ENCODE measurements around the gene RNF11.

The RNF11 gene

DNA sequence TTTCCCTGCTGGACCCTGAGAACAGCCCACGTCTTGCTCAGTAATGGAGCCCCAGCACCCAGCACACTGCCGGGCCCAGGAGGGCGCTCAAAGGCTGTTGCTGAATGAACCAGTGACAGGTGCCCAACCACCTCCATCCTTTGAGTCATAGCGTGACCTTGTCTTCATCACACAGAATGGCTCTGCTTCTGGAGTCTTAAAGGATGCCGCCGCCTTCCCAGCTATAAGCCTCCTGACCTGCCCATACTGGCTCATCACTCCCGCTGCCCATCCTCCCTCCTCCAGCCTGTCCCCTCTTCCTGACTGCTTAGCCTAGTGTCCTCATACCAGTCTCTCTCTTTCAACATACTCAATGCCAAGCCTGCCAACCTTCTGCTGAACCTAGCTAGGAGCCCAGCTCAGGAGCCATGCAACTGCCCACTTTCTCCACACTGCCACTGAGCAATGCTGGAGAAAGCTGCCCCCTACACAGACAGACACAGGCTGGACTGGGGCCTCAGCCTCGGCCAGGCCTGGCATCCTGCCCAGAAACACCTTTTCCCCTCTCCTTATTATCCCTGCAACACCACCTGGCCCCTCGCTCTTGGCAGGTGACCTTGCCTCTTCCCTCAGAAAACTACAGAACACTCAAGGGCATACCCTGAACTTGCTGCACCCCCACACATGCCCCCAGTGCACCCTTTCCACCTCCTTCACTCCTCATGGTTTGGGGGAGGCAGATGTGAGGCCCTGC is 80.2 kb downstream of the RNF11 start:
- DNase-seq = no peak

DNA sequence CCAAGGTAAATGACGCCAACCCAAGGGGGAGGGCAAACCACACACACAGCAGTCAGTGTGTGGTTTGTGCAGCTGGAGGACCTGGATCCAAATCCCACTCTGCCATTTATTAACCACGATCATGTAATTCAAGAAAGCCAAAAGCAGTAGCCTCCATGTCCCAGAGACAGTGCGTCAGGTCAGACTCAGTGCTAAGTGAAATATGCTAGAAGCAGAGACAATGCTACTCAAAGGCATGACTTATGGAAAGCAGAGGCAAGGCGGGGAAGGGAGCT is 80.7 kb downstream of the RNF11 start:
- no peak for DNase-seq

DNA sequence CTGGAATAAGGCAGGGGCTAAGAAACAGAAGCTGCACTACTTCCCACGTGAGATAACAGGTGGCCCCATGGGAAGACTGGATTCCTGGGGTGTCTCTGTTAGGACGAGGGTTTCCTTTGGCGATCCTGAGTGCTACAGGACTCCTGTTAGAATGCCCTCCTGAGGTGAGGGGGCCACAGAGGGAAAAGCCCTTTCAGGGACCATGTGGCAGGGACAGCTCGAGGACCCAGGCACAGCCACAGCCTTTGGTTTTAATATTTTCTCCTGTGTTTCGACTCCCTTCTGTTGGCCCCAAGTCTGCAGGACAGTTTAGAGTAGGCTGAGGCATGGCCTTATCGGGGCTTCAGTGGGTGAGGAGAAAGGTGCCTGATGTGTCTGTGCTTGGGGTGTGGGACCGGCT is 81.7 kb downstream of the RNF11 start:
- DNase-seq = no peak

DNA sequence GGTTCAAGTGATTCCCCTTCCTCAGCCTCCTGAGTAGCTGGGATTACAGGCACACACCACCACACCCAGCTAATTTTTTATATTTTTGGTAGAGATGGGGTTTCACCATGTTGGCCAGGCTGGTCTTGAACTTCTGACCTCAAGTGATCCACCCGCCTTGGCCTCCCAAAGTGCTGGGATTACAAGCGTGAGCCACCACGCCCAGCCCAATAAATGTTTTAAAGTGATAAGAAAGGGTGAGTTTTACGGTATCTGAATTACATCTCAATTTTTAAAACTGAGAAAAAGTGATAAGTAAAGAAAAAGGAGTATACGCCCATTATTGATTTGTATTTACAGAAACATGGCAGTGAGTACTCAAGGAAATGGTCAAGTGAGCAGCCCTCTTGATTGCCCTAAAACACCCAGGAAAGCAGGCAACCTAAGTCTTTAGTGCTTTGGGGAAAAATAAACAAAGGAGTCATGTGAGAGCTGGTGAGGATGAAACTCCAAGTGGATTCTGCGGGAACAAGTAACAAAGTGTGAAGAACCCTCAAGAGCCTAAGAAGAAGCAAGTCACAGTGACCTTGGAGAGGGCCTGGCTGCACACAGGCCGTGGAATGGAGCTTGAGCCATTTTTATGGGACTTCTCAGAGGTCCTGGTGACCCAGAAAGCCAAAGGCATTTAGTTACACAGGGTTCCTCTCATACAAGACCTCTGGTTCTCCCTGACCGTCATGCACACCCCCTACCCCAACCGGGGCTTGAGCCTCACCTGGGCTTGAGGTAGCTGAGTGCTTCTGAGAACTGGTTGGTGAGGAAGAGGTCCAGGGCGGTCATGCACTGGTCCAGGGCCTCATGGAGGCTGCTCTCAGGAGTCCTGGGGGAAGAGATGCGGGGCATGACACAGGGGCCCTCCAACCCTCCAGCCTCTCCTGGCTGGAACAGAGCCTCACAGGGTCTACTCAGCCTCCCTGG is 85.2 kb downstream of the RNF11 start:
- no peak for DNase-seq

DNA sequence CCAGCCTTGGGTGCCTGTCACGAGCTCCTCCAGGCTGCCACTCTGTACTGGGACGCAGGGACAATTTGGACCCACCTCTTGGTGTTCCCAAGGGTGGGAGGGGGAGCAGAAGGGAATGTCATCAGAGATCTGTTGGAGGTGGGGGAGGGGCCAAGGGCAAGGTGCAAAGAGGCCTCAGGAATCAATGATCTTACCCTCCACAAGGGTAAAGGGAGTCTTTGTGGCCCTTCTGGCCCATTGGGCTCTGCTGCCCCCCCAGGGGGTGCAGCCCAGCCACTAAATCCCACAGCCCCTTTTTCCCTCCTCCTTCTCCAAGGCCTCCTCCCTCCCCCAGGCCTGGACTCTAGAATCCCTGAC is 85.8 kb downstream of the RNF11 start:
- DNase-seq = no peak

DNA sequence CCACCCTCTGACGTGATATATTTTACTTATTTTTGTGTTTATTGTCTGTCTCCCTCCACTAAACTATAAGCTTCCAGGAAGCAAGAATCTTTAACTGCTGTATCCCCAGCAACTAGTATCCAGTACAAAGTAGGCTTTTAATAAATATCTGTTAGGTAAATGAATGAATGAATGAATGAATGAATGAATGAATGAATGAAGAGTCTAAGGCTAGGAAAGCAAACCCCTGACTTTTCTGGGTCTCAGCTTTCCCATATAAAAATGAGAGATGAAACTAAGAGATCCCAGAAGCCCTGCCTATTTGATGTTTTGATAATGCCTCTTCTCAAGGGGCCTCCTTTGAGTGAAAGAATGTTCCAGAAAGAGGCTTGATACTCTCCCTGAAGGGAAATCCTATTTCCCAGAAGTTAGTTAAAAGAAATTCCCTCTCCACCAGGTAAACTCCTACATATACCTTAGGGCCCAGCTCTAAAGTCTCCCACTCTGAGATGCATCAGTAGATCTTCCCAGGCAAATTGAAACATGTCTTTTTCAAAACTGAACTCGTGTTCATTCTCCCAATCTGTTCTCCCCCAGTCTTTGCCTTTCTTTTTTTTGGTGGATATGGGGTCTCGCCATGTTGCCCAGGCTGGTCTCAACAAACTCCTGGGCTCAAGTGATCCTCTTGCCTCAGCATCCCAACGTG is 86.5 kb downstream of the RNF11 start:
- DNase-seq = no peak

Data from activated CD4-positive, alpha-beta T cell treated with anti-CD3 and anti-CD28 coated beads, Interleukin-2, amount 50 U/mL, for 48 hours (primary cell).